Heart right ventricle (tissue), 16 donors: ENCODE measurements around the gene EXOC2. TPM values are rescaled to one million over a fixed set of nuclear protein-coding genes. Genes with fewer than 3 reads are reported as not detected.

ENCODE experiments used
- ATAC-seq, 8 donors: fragments of 200-7000 bp; cut with Tn5 transposase; one replicate each; pipeline ENCODE4 v1.9.1; 2020; ENCODE audit warnings: mild to moderate bottlenecking in 8 of 8, moderate library complexity in 8 of 8, moderate number of reproducible peaks in 1 of 8
- DNase-seq, 2 donors: peaks; one replicate each; pipeline ENCODE4 v3.0.0-alpha.2; 2020
- H3K27ac ChIP-seq, 10 donors: fragments of 200-600 bp; sonication (generic) in 2 of 10; one replicate each; pipeline versions ENCODE4 v1.5.0 to v1.8.0; 2020 to 2022; ENCODE audit warnings: mild to moderate bottlenecking in 3 of 10
- H3K27me3 ChIP-seq, 7 donors: fragments of 200-600 bp; one replicate each; pipeline ENCODE4 v1.8.0; 2021 to 2022; ENCODE audit warnings: mild to moderate bottlenecking in 2 of 7
- H3K36me3 ChIP-seq, 9 donors: fragments of 200-600 bp; sonication (generic) in 1 of 9; one replicate each; pipeline versions ENCODE4 v1.5.0 to v1.8.0; 2020 to 2022; ENCODE audit warnings: mild to moderate bottlenecking in 2 of 9
- H3K4me1 ChIP-seq, 9 donors: fragments of 200-600 bp; sonication (generic) in 1 of 9; one replicate each; pipeline versions ENCODE4 v1.5.0 to v1.8.0; 2020 to 2022; ENCODE audit warnings: mild to moderate bottlenecking in 4 of 9
- H3K4me3 ChIP-seq, 10 donors: fragments of 200-600 bp; sonication (generic) in 2 of 10; one replicate each; pipeline versions ENCODE4 v1.5.0 to v1.8.0; 2020 to 2022; ENCODE audit warnings: mild to moderate bottlenecking in 7 of 10, moderate library complexity in 2 of 10
- H3K9me3 ChIP-seq, 11 donors: fragments of 200-600 bp in 10 of 11; sonication (generic) in 2 of 11; one replicate each; pipeline versions ENCODE4 v1.5.0 to v1.8.0; 2013 to 2022; ENCODE audit warnings: mild to moderate bottlenecking in 2 of 11, control low read depth in 1 of 11, moderate library complexity in 1 of 11
- CTCF ChIP-seq, 9 donors: fragments of 200-600 bp; sonication (generic) in 2 of 9; IDR thresholded peaks; one replicate each; pipeline versions ENCODE4 v1.5.0 to v1.8.0; 2021 to 2022; ENCODE audit warnings: antibody characterized with exemption in 9 of 9, mild to moderate bottlenecking in 5 of 9, moderate library complexity in 1 of 9
- WGBS, 2 donors: extraction: QIAGEN DNeasy Blood & Tissue Kit; methylation state at CpG; one replicate each; pipeline ENCODE4 v1.1.7; 2013; ENCODE audit warnings: inconsistent platforms in 1 of 2; 5-methylcytosine and 5-hydroxymethylcytosine counted together
- intact Hi-C, 10 donors: fragments of 100-400 bp; cut with DNase I; formaldehyde crosslinking; loops; one replicate each; pipeline versions ENCODE4 v1.11.1 to v1.14.2; 2022
- polyA plus RNA-seq, 2 donors: library from polyadenylated mRNA; stranded (reverse); fragments of 200-250 nt; gene quantifications; one replicate each; pipeline ENCODE4 v1.2.3, GENCODE V29; 2013
- total RNA-seq, 10 donors: library from RNA; stranded (reverse); fragmentation: NEBNext Ultra II Directional in 3 of 10; extraction: Animal tissue kit (Norgen Biotek cat#: 25700) in 3 of 10; gene quantifications; one replicate each; pipeline versions ENCODE4 v1.2.1 to v1.2.4, GENCODE V29; 2021 to 2023
- donor health status: Arrhythmogenic right ventricular cardiomyopathy.
- donor health status: ischemic (EF 13 %, LVEDD 7.1; RV severe dilation, severe dysfunction).
- donor health status: healthy with polysubstance abuse.
- donor health status: DM: no; HTN: yes; CAD: no.
- donor health status: DM: no; HTN: no; CAD: no.
- donor health status: ischemic (EF 25% LVEDD 6.9; RV normal size, moderate dysfunction).
- donor health status: ischemic (EF 25% LVEDD 5.7; RV mildly dilated, moderate dysfunction).
- donor health status: healthy.
- donor health status: DM: yes; HTN: yes; CAD: no.
- donor health status: Ischemic cardiomyopathy.
- donor health status: ischemic (EF 35%, LVEDD 5.7; RV mildly dilated, moderate dysfunction).
- donor health status: nonischemic (EF 11% LVEDD 7.7; RV severe dilation, severe dysfunction).
- donor health status: DM: yes; HTN: yes; CAD: no.
- donor health status: PGD.
- donor health status: ischemic (EF 29% LVEDD 5.4; RV normal size, mild dysfunction).
- donor health status: nonischemic (EF 23%, LVEDD 6.1; RV moderate dilation, normal function).

EXOC2 gene
- total and polyA plus RNA-seq, 12 donors, result 4.0 to 18.4 (median 12.9) TPM

- ATAC-seq, result no peak
- peaks cover 0 to 93% (median 12%) of the 10 kb centered on the region in 9 donors for H3K36me3 ChIP-seq
Observed at GRCh38 chr6:489001-489400, 203.9 kb downstream of the EXOC2 start.

GRCh38 chr6:487956-488355, 205.0 kb downstream of the EXOC2 start:
- Histone ChIP-seq H3K9me3 (no peaks in the 10 kb centered on the region), H3K36me3 (peaks cover 0 to 89% (median 12%) of the 10 kb centered on the region in 9 donors), H3K27ac (no peak overlapping the region), H3K4me3 (no peak overlapping the region), H3K4me1 (no peaks in the 10 kb centered on the region), H3K27me3 (no peaks in the 10 kb centered on the region)
- no peak for DNase-seq
- intact Hi-C loops, result no loop called here
- 90 to 93% methylated on average over 13 of the region's 13 CpGs for WGBS, 2 donors
- ATAC-seq, result no peak
- TF ChIP-seq CTCF (IDR thresholded peaks at IDR 0.05), result no peak

More at GRCh38 chr6:489001-489400, 203.9 kb downstream of the EXOC2 start:
- H3K27ac ChIP-seq, result no peak overlapping the region
- 95 to 96% methylated on average over 4 of the region's 4 CpGs for WGBS, 2 donors
- H3K9me3 ChIP-seq, result no peaks in the 10 kb centered on the region
- H3K4me1 ChIP-seq, result no peaks in the 10 kb centered on the region
- no peaks in the 10 kb centered on the region for H3K27me3 ChIP-seq
- no peak overlapping the region for H3K4me3 ChIP-seq
- intact Hi-C loops, result no loop called here
- DNase-seq, result no peak
- no peak for TF ChIP-seq CTCF (IDR thresholded peaks at IDR 0.05)

- intact Hi-C loops, result no loop called here
- Histone ChIP-seq H3K9me3 (no peaks in the 10 kb centered on the region), H3K36me3 (peaks cover 0 to 67% (median 12%) of the 10 kb centered on the region in 9 donors), H3K27ac (no peak overlapping the region), H3K4me3 (no peak overlapping the region), H3K27me3 (no peaks in the 10 kb centered on the region), H3K4me1 (no peaks in the 10 kb centered on the region)
- ATAC-seq (no peak), DNase-seq (no peak)
- TF ChIP-seq CTCF (IDR thresholded peaks at IDR 0.05), result no peak
- WGBS, 2 donors, result 95 to 97% methylated on average over 15 of the region's 15 CpGs
Observed at GRCh38 chr6:485655-486170, 207.2 kb downstream of the EXOC2 start.

- H3K27me3 ChIP-seq, result no peaks in the 10 kb centered on the region
- no peaks in the 10 kb centered on the region for H3K4me1 ChIP-seq
- H3K27ac ChIP-seq, result no peak overlapping the region
- H3K36me3 ChIP-seq, result peaks cover 0 to 57% (median 12%) of the 10 kb centered on the region in 9 donors
- no peak overlapping the region for H3K4me3 ChIP-seq
- DNase-seq, result no peak
- no peak for ATAC-seq
- 98 to 99% methylated on average over 6 of the region's 6 CpGs for WGBS, 2 donors
- no peak for TF ChIP-seq CTCF (IDR thresholded peaks at IDR 0.05)
- intact Hi-C loops, result no loop called here
- H3K9me3 ChIP-seq, result no peaks in the 10 kb centered on the region
Observed at GRCh38 chr6:484746-485145, 208.2 kb downstream of the EXOC2 start.
